Measurements from ENCODE around the gene DLL3. TPM values are rescaled to one million over a fixed set of nuclear protein-coding genes. Genes with fewer than 3 reads are reported as not detected.

DLL3 gene
- total and polyA plus RNA-seq, 10 of the 15 experiments (the other 5 are each of a cell fraction or from before 2014, with no cell fraction given): 0.18 to 2.0 (median 0.95) TPM

DNA sequence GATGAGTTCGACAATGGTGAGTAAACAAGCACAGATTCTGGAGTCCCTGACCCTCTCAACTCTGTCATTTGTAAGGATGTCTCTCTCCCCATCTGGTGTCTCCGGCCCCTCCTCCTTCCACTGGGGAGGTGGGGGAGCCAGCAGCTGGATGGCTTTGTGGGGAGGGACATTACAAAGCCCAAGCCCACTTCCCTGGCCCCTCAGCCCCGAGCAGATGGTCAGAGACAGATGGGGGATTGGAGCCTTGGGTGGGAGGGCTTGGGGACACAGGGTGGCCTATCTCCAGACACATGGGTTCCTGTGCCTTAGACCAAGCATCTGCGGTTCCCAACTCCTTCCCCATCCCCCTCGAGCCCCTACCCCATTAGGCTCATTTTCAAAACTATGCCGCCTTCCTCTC is 15.6 kb upstream of the DLL3 start (continued):
- no peak for TF ChIP-seq SPI1 (IDR thresholded peaks at IDR 0.05; ENCODE audit: borderline replicate concordance, insufficient read depth, low read depth, low read length)

DNA sequence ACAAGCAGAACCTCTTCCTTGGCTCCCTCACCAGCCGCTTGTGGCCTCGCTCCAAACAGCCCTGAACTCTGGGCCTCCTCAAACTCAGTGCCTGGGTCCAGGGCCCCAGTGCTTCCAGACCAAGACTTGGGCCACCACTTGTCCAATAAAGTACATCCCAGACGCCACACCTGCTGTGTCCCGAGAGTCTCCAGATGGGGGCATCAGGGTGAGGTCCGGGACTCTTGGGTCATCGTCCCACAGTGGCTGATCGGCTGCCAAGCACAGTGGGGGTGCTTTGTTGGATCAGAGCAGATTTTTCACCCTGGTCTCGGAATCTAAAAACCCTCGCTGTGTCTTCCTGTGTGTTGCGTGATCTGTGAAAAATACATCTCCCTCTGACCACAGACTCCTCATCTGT is 9.0 kb upstream of the DLL3 start:
- H2AFZ ChIP-seq (ENCODE audit: control insufficient read depth, low read depth, low read length): no peak overlapping the region
- ChIA-PET SMC1A (ENCODE audit: uncharacterized antibody, unreplicated experiment) (interaction anchor here (1.0 kb wide), 1 partner anchor 15 kb away, joined by 3 read pairs; no protein-coding TSS in a partner anchor), CTCF (no interaction called here), POLR2A (no interaction called here), RAD21 (ENCODE audit: unreplicated experiment) (no interaction called here)
- WGBS (ENCODE audit: insufficient coverage, insufficient replicate concordance, low lambda C conversion rate, missing lambda C conversion rate): 97% methylated on average over 10 of the region's 10 CpGs
- H3K79me2 ChIP-seq (ENCODE audit: control insufficient read depth, insufficient read depth, low read length): no peaks in the 10 kb centered on the region
- peaks cover 19 to 24% of the 10 kb centered on the region in 2 experiments; a peak in 3 of 4 replicates for H3K36me3 ChIP-seq (ENCODE audit: control insufficient read depth in 2 of 2, insufficient read depth in 2 of 2, low read length in 1 of 2)
- ATAC-seq (no peak), DNase-seq (ENCODE audit: low read depth, low spot score) (no peak), FAIRE-seq (no peak)
- H4K20me1 ChIP-seq (ENCODE audit: control insufficient read depth, insufficient read depth): no peaks in the 10 kb centered on the region
- H3K9ac ChIP-seq (ENCODE audit: control insufficient read depth, insufficient read depth, low read length): no peak overlapping the region
- intact Hi-C loops (cut with micrococcal nuclease; ENCODE audit: unreplicated experiment) (no loop called here), in situ Hi-C loops (cut with MboI) (no loop called here)
- no peaks in the 10 kb centered on the region for H3K4me1 ChIP-seq (ENCODE audit: control insufficient read depth, insufficient read depth, low read length)
- no TSS peak for BruUV-seq (replicated peaks)
- no peak overlapping the region for H3K27ac ChIP-seq (ENCODE audit: control insufficient read depth, insufficient read depth)
- H3K4me3 ChIP-seq: no peak overlapping the region
- no peaks in the 10 kb centered on the region for H3K27me3 ChIP-seq (replicated peaks in 1 of 2; ENCODE audit: control insufficient read depth in 2 of 2, insufficient read depth in 2 of 2, low read length in 1 of 2)
- no peak overlapping the region for H3K4me2 ChIP-seq (ENCODE audit: control insufficient read depth, insufficient read depth)
- H3K9me3 ChIP-seq (replicated peaks; ENCODE audit: control insufficient read depth, insufficient read depth, low read length): no peaks in the 10 kb centered on the region
- TF ChIP-seq ZNF622 (IDR thresholded peaks at IDR 0.05): no peak
- TF ChIP-seq MEF2B (IDR thresholded peaks at IDR 0.05; ENCODE audit: partially characterized antibody, poor library complexity, severe bottlenecking): no peak
- no peak for TF ChIP-seq CHD1 (IDR thresholded peaks at IDR 0.05; ENCODE audit: low read depth, low read length)
- TF ChIP-seq ATF7 (IDR thresholded peaks at IDR 0.05; ENCODE audit: low read depth): no peak
- TF ChIP-seq HDAC6 (IDR thresholded peaks at IDR 0.05; ENCODE audit: unreplicated experiment): no peak
- TF ChIP-seq BRCA1 (IDR thresholded peaks at IDR 0.05; ENCODE audit: low read depth, low read length): no peak
- TF ChIP-seq PAX5 (IDR thresholded peaks at IDR 0.05; ENCODE audit: borderline replicate concordance, low read depth, low read length): no peak
- TF ChIP-seq, protein P1, sequence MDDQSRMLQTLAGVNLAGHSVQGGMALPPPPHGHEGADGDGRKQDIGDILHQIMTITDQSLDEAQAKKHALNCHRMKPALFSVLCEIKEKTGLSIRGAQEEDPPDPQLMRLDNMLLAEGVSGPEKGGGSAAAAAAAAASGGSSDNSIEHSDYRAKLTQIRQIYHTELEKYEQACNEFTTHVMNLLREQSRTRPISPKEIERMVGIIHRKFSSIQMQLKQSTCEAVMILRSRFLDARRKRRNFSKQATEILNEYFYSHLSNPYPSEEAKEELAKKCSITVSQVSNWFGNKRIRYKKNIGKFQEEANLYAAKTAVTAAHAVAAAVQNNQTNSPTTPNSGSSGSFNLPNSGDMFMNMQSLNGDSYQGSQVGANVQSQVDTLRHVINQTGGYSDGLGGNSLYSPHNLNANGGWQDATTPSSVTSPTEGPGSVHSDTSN (IDR thresholded peaks at IDR 0.05; ENCODE audit: insufficient replicate concordance, low read depth, low read length): no peak
- TF ChIP-seq, protein P2, sequence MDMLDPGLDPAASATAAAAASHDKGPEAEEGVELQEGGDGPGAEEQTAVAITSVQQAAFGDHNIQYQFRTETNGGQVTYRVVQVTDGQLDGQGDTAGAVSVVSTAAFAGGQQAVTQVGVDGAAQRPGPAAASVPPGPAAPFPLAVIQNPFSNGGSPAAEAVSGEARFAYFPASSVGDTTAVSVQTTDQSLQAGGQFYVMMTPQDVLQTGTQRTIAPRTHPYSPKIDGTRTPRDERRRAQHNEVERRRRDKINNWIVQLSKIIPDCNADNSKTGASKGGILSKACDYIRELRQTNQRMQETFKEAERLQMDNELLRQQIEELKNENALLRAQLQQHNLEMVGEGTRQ (IDR thresholded peaks at IDR 0.05; ENCODE audit: borderline replicate concordance, low read depth, low read length): no peak
- no peak for TF ChIP-seq MYC (IDR thresholded peaks at IDR 0.05; ENCODE audit: insufficient read depth, insufficient read length, insufficient replicate concordance, low read length, severe bottlenecking)
- no peak for TF ChIP-seq IKZF2 (IDR thresholded peaks at IDR 0.05)
- no peak for TF ChIP-seq RAD21 (IDR thresholded peaks at IDR 0.05; ENCODE audit: insufficient read depth, low read depth, low read length)
- no peak for TF ChIP-seq GATAD2B (conservative IDR thresholded peaks at IDR 0.05; ENCODE audit: low read depth)
- TF ChIP-seq, protein P3, sequence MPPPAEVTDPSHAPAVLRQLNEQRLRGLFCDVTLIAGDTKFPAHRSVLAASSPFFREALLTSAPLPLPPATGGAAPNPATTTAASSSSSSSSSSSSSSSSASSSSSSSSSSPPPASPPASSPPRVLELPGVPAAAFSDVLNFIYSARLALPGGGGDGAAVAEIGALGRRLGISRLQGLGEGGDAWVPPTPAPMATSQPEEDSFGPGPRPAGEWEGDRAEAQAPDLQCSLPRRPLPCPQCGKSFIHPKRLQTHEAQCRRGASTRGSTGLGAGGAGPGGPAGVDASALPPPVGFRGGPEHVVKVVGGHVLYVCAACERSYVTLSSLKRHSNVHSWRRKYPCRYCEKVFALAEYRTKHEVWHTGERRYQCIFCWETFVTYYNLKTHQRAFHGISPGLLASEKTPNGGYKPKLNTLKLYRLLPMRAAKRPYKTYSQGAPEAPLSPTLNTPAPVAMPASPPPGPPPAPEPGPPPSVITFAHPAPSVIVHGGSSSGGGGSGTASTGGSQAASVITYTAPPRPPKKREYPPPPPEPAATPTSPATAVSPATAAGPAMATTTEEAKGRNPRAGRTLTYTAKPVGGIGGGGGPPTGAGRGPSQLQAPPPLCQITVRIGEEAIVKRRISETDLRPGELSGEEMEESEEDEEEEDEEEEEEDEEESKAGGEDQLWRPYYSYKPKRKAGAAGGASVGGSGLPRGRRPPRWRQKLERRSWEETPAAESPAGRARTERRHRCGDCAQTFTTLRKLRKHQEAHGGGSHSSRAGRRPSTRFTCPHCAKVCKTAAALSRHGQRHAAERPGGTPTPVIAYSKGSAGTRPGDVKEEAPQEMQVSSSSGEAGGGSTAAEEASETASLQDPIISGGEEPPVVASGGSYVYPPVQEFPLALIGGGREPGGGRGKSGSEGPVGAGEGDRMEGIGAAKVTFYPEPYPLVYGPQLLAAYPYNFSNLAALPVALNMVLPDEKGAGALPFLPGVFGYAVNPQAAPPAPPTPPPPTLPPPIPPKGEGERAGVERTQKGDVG (CRISPR knock-in tag; IDR thresholded peaks at IDR 0.05): no peak
- TF ChIP-seq BCL11A (IDR thresholded peaks at IDR 0.05; ENCODE audit: low read depth, low read length): no peak
- no peak for TF ChIP-seq IKZF1 (conservative IDR thresholded peaks at IDR 0.05)
- no peak for TF ChIP-seq EGR1 (IDR thresholded peaks at IDR 0.05; ENCODE audit: borderline replicate concordance in 1 of 2, low read depth in 2 of 2, low read length in 2 of 2)
- no peak for TF ChIP-seq EP300 (IDR thresholded peaks at IDR 0.05; ENCODE audit: borderline replicate concordance in 1 of 2, control insufficient read depth in 1 of 2, low read depth in 2 of 2, low read length in 2 of 2)
